ENCODE results near the gene FAM120A.
"Not testable (repeated sequence)": the region's sequence is repeated elsewhere in the genome, so short reads cannot be mapped to it uniquely, and the experiment has no call there.

FAM120A gene

GRCh38 chr9:93473411-93473810 lies 21.9 kb downstream of the FAM120A start:
- no peak for DNase-seq

GRCh38 chr9:93475108-93475507 lies 23.6 kb downstream of the FAM120A start:
- DNase-seq = no peak

GRCh38 chr9:93475856-93476255 lies 24.4 kb downstream of the FAM120A start:
- DNase-seq = no peak

- no peak for DNase-seq
Observed at GRCh38 chr9:93476924-93477323, 25.4 kb downstream of the FAM120A start.

- DNase-seq = no peak
Observed at GRCh38 chr9:93477397-93477796, 25.9 kb downstream of the FAM120A start.

- no peak for DNase-seq
Observed at GRCh38 chr9:93479726-93480125, 28.2 kb downstream of the FAM120A start.

- DNase-seq = no peak
Observed at GRCh38 chr9:93480262-93480661, 28.8 kb downstream of the FAM120A start.

GRCh38 chr9:93480728-93481324 lies 29.3 kb downstream of the FAM120A start:
- DNase-seq = no peak

- DNase-seq = no peak
Observed at GRCh38 chr9:93483497-93483896, 32.0 kb downstream of the FAM120A start.

GRCh38 chr9:93486268-93486667 lies 34.8 kb downstream of the FAM120A start:
- no peak for DNase-seq

- no peak for DNase-seq
Observed at GRCh38 chr9:93488244-93488643, 36.8 kb downstream of the FAM120A start.

GRCh38 chr9:93491593-93492232 lies 40.2 kb downstream of the FAM120A start:
- no peak for DNase-seq

GRCh38 chr9:93492327-93492726 lies 40.8 kb downstream of the FAM120A start:
- DNase-seq = no peak

GRCh38 chr9:93493949-93494348 lies 42.5 kb downstream of the FAM120A start:
- no peak for DNase-seq

GRCh38 chr9:93496285-93496684 lies 44.8 kb downstream of the FAM120A start:
- no peak for DNase-seq

- DNase-seq = no peak
Observed at GRCh38 chr9:93500571-93501298, 49.2 kb downstream of the FAM120A start.

GRCh38 chr9:93501406-93501805 lies 49.9 kb downstream of the FAM120A start:
- no peak for DNase-seq

GRCh38 chr9:93503381-93503780 lies 51.9 kb downstream of the FAM120A start:
- no peak for DNase-seq

- no peak for DNase-seq
Observed at GRCh38 chr9:93505541-93506132, 54.2 kb downstream of the FAM120A start.

GRCh38 chr9:93507768-93508167 lies 56.3 kb downstream of the FAM120A start:
- DNase-seq = no peak

GRCh38 chr9:93508207-93508606 lies 56.7 kb downstream of the FAM120A start:
- DNase-seq = no peak

GRCh38 chr9:93509084-93509483 lies 57.6 kb downstream of the FAM120A start:
- no peak for DNase-seq

GRCh38 chr9:93510041-93510440 lies 58.6 kb downstream of the FAM120A start:
- no peak for DNase-seq

- not testable (repeated sequence) for DNase-seq
Observed at GRCh38 chr9:93511228-93511627, 59.7 kb downstream of the FAM120A start.
